Measurements from ENCODE around the gene AP3S2. TPM values are rescaled to one million over a fixed set of nuclear protein-coding genes. Genes with fewer than 3 reads are reported as not detected.
A peak's percentile ranks its signal among the peaks of the same experiment; 100 is the strongest.

The AP3S2 gene
- total and polyA plus RNA-seq, 2 donors from 2014 or later, result 17.5 to 42.9 TPM

GRCh38 chr15:89916660-89917059 is 22.9 kb upstream of the AP3S2 start:
- H3K9me3 ChIP-seq (ENCODE audit: control insufficient read depth in 2 of 3, insufficient read depth in 1 of 3, low read length in 3 of 3), result no peaks in the 10 kb centered on the region
- H3K4me3 ChIP-seq (ENCODE audit: low read length in 3 of 3), result no peak overlapping the region
- no peak overlapping the region for H3K27ac ChIP-seq (ENCODE audit: low read depth in 2 of 2, low read length in 2 of 2)
- H3K4me1 ChIP-seq (ENCODE audit: control insufficient read depth in 2 of 3, insufficient read depth in 2 of 3, low read depth in 1 of 3, low read length in 3 of 3), result peaks cover 0 to 7% (median 0%) of the 10 kb centered on the region in 3 donors
- no peak for TF ChIP-seq CTCF (IDR thresholded peaks at IDR 0.05; ENCODE audit: borderline replicate concordance, extremely low read depth, insufficient read depth)
- no peaks in the 10 kb centered on the region for H3K36me3 ChIP-seq (ENCODE audit: control insufficient read depth in 2 of 3, insufficient read depth in 3 of 3, low read length in 3 of 3)
- intact Hi-C loops (cut with DNase I), result no loop called here
- DNase-seq (no peak), FAIRE-seq (no peak)
- no peak overlapping the region for H3K9ac ChIP-seq (ENCODE audit: low read length in 3 of 3)
- H3K27me3 ChIP-seq (ENCODE audit: control insufficient read depth, insufficient read depth, low read length), result no peaks in the 10 kb centered on the region

GRCh38 chr15:89912674-89913396 is 19.0 kb upstream of the AP3S2 start, which contains the start of gene ARPIN:
Gene ARPIN (minus strand): TSS chr15:89912952. CDS start chr15:89912835, 117 bp downstream.
- Histone ChIP-seq H3K4me1 (ENCODE audit: control insufficient read depth in 2 of 3, insufficient read depth in 2 of 3, low read depth in 1 of 3, low read length in 3 of 3) (peaks cover 0 to 7% (median 0%) of the 10 kb centered on the region in 3 donors), H3K9ac (ENCODE audit: low read length in 3 of 3) (peak within 1 kb of the TSS; percentile 32 to 67 (median 33)), H3K4me3 (ENCODE audit: low read length in 3 of 3) (peak within 1 kb of the TSS; percentile 50 to 72 (median 62)), H3K9me3 (ENCODE audit: control insufficient read depth in 2 of 3, insufficient read depth in 1 of 3, low read length in 3 of 3) (no peaks in the 10 kb centered on the region), H3K36me3 (ENCODE audit: control insufficient read depth in 2 of 3, insufficient read depth in 3 of 3, low read length in 3 of 3) (peaks cover 0 to 3% (median 0%) of the 10 kb centered on the region in 3 donors), H3K27ac (ENCODE audit: low read depth in 2 of 2, low read length in 2 of 2) (peak within 1 kb of the TSS; percentile 20 to 71), H3K27me3 (ENCODE audit: control insufficient read depth, insufficient read depth, low read length) (no peaks in the 10 kb centered on the region)
- no peak for FAIRE-seq
- DNase-seq, result peak; percentile 73 to 86 (median 81)
- no peak for TF ChIP-seq CTCF (IDR thresholded peaks at IDR 0.05; ENCODE audit: borderline replicate concordance, extremely low read depth, insufficient read depth)
- intact Hi-C loops (cut with DNase I), result no loop called here

GRCh38 chr15:89912145-89912673 is 18.4 kb upstream of the AP3S2 start:
- intact Hi-C loops (cut with DNase I), result no loop called here
- Histone ChIP-seq H3K4me1 (ENCODE audit: control insufficient read depth in 2 of 3, insufficient read depth in 2 of 3, low read depth in 1 of 3, low read length in 3 of 3) (peaks cover 0 to 7% (median 0%) of the 10 kb centered on the region in 3 donors), H3K27ac (ENCODE audit: low read depth in 2 of 2, low read length in 2 of 2) (peak overlapping the region; percentile 20 to 71), H3K36me3 (ENCODE audit: control insufficient read depth in 2 of 3, insufficient read depth in 3 of 3, low read length in 3 of 3) (peaks cover 0 to 3% (median 0%) of the 10 kb centered on the region in 3 donors), H3K27me3 (ENCODE audit: control insufficient read depth, insufficient read depth, low read length) (no peaks in the 10 kb centered on the region), H3K9ac (ENCODE audit: low read length in 3 of 3) (peak overlapping the region; percentile 32 to 67 (median 33)), H3K4me3 (ENCODE audit: low read length in 3 of 3) (peak overlapping the region; percentile 45 to 72 (median 62)), H3K9me3 (ENCODE audit: control insufficient read depth in 2 of 3, insufficient read depth in 1 of 3, low read length in 3 of 3) (no peaks in the 10 kb centered on the region)
- no peak for TF ChIP-seq CTCF (IDR thresholded peaks at IDR 0.05; ENCODE audit: borderline replicate concordance, extremely low read depth, insufficient read depth)
- FAIRE-seq, result no peak
- DNase-seq, result peak; percentile 44 to 85 (median 58)
